Measurements from ENCODE around the gene DDX31.

- no peak for TF ChIP-seq CTCF (IDR thresholded peaks at IDR 0.05; ENCODE audit: poor library complexity)
- TF ChIP-seq EZH2 (IDR thresholded peaks at IDR 0.05; ENCODE audit: borderline replicate concordance), result no peak
- no peak for TF ChIP-seq EZH2phosphoT487 (IDR thresholded peaks at IDR 0.05; ENCODE audit: low read depth, severe bottlenecking, unreplicated experiment)
Observed at GRCh38 chr9:132591751-132592314, 78.0 kb downstream of the DDX31 start.

Data from hepatocyte (in vitro differentiated cells).